ENCODE results near the gene MTRR. TPM values are rescaled to one million over a fixed set of nuclear protein-coding genes. Genes with fewer than 3 reads are reported as not detected.
A peak's percentile ranks its signal among the peaks of the same experiment; 100 is the strongest.

The MTRR gene
- total and polyA plus RNA-seq, 12 donors, result 11.8 to 39.6 (median 29.4) TPM

DNA sequence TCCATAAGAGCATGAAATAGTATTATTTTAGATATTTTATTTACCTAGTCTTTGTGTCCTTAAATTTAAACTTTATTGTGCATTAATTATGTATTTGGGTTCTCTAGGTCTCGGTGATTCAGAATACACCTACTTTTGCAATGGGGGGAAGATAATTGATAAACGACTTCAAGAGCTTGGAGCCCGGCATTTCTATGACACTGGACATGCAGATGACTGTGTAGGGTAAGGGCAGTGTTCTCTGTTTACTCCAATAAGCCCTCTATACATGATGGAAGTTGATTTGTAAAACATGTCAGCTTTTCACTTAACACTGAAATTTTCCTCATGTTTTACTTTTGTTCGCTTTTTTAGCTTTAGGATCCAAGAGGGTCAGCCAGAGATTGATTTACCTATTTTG lies 6.2 kb downstream of the MTRR start:
- Histone ChIP-seq H3K36me3 (peaks cover 0 to 87% (median 36%) of the 10 kb centered on the region in 9 donors), H3K27me3 (no peaks in the 10 kb centered on the region), H3K9me3 (no peaks in the 10 kb centered on the region), H3K27ac (no peak overlapping the region), H3K4me3 (no peak overlapping the region), H3K4me1 (peaks cover 2 to 53% (median 16%) of the 10 kb centered on the region in 9 donors)
- intact Hi-C loops (cut with DNase I), result no loop called here
- no peak for ATAC-seq
- WGBS, 2 donors, result 93 to 96% methylated on average over 4 of the region's 4 CpGs
- TF ChIP-seq, protein P1, sequence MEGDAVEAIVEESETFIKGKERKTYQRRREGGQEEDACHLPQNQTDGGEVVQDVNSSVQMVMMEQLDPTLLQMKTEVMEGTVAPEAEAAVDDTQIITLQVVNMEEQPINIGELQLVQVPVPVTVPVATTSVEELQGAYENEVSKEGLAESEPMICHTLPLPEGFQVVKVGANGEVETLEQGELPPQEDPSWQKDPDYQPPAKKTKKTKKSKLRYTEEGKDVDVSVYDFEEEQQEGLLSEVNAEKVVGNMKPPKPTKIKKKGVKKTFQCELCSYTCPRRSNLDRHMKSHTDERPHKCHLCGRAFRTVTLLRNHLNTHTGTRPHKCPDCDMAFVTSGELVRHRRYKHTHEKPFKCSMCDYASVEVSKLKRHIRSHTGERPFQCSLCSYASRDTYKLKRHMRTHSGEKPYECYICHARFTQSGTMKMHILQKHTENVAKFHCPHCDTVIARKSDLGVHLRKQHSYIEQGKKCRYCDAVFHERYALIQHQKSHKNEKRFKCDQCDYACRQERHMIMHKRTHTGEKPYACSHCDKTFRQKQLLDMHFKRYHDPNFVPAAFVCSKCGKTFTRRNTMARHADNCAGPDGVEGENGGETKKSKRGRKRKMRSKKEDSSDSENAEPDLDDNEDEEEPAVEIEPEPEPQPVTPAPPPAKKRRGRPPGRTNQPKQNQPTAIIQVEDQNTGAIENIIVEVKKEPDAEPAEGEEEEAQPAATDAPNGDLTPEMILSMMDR (IDR thresholded peaks at IDR 0.05), result no peak
- DNase-seq, result no peak

DNA sequence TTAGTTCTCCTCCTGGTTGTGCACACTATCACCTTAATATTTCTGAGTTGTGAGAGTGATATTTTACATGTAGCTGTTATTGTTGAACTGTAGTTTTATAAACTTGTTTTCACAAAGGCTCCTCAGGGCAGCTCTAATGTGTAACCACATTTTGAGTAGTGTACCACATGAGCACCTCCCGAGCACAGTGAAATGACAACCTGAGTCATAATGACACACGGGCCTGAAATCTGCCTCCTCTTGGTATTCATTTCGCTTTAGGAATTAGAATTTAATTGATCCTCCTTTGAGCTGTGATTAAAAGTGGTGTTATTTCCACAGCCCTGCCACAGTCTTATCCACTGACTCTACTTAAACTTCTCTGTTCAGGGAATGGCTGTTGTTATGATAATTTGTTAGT lies 7.9 kb downstream of the MTRR start:
- H3K27ac ChIP-seq, result no peak overlapping the region
- H3K4me3 ChIP-seq, result no peak overlapping the region
- H3K4me1 ChIP-seq, result peaks cover 0 to 37% (median 6%) of the 10 kb centered on the region in 9 donors
- ATAC-seq (no peak), DNase-seq (no peak)
- intact Hi-C loops (cut with DNase I), result no loop called here
- no peaks in the 10 kb centered on the region for H3K9me3 ChIP-seq
- 88 to 94% methylated on average over 3 of the region's 3 CpGs for WGBS, 2 donors
- peaks cover 0 to 97% (median 40%) of the 10 kb centered on the region in 9 donors for H3K36me3 ChIP-seq
- H3K27me3 ChIP-seq, result no peaks in the 10 kb centered on the region
- TF ChIP-seq, protein P1 (IDR thresholded peaks at IDR 0.05), result no peak

DNA sequence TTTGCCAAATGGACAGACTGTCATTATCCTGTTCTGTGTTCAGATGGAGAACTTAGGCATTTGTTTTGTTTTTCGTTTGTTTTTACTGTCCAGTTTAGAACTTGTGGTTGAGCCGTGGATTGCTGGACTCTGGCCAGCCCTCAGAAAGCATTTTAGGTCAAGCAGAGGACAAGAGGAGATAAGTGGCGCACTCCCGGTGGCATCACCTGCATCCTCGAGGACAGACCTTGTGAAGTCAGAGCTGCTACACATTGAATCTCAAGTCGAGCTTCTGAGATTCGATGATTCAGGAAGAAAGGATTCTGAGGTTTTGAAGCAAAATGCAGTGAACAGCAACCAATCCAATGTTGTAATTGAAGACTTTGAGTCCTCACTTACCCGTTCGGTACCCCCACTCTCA lies 8.9 kb downstream of the MTRR start:
- H3K4me3 ChIP-seq, result no peak overlapping the region
- H3K27me3 ChIP-seq, result no peaks in the 10 kb centered on the region
- H3K9me3 ChIP-seq, result no peaks in the 10 kb centered on the region
- 59 to 61% methylated on average over 9 of the region's 9 CpGs for WGBS, 2 donors
- H3K36me3 ChIP-seq, result peaks cover 0 to 99% (median 48%) of the 10 kb centered on the region in 9 donors
- ATAC-seq (no peak), DNase-seq (no peak)
- H3K27ac ChIP-seq, result peak overlapping the region in 1 of 10 donors; percentile 33
- intact Hi-C loops (cut with DNase I), result no loop called here
- TF ChIP-seq, protein P1 (IDR thresholded peaks at IDR 0.05), result no peak
- peaks cover 0 to 28% (median 5%) of the 10 kb centered on the region in 9 donors for H3K4me1 ChIP-seq

DNA sequence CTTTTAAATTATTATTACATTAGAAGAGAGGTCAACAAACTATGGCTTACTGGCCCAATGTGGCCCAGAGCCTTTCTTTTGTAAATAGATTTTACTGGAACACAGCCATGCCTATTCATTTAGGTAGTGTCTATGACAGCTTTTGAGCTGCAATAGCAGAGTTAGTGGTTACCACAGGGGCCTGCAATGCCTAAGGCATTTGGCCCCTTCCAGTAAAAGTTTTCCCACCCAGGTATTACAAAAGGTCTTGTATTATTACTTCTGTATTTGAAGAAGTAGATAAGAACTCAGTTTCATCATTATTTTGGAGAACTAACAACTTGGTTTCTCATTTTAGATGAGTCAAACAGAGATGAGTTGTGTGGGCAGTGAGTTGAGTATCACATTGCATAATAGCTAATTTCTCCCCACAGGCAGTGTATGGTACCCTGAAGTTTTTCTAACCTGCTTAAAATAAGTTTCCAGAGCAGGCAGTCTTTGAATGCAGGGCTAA lies 9.5 kb downstream of the MTRR start:
- ATAC-seq, result peak in 1 of 8 donors; percentile 22
- no peaks in the 10 kb centered on the region for H3K9me3 ChIP-seq
- no peak overlapping the region for H3K4me3 ChIP-seq
- TF ChIP-seq, protein P1 (IDR thresholded peaks at IDR 0.05), result no peak
- H3K4me1 ChIP-seq, result peaks cover 0 to 22% (median 3%) of the 10 kb centered on the region in 9 donors
- DNase-seq, result no peak
- H3K27me3 ChIP-seq, result no peaks in the 10 kb centered on the region
- H3K27ac ChIP-seq, result peak overlapping the region in 1 of 10 donors; percentile 33
- peaks cover 0 to 100% (median 48%) of the 10 kb centered on the region in 9 donors for H3K36me3 ChIP-seq
- intact Hi-C loops (cut with DNase I), result no loop called here
